ENCODE results near the gene HOXA3. TPM values are rescaled to one million over a fixed set of nuclear protein-coding genes. Genes with fewer than 3 reads are reported as not detected.

The HOXA3 gene
- total RNA-seq, 1 experiment from 2014 or later: not detected

GRCh38 chr7:27137640-27138315 is 14.6 kb downstream of the HOXA3 start (continued):
- TF ChIP-seq ATF2 (CRISPR knock-in tag; IDR thresholded peaks at IDR 0.05; ENCODE audit: borderline replicate concordance, low read depth): no peak
- no peak for TF ChIP-seq ZNF423 (CRISPR knock-in tag; IDR thresholded peaks at IDR 0.05)
- TF ChIP-seq ZBTB43 (CRISPR knock-in tag; IDR thresholded peaks at IDR 0.05): no peak
- no peak for TF ChIP-seq JUN (CRISPR knock-in tag; IDR thresholded peaks at IDR 0.05)
- no peak for TF ChIP-seq TEAD1 (CRISPR knock-in tag; IDR thresholded peaks at IDR 0.05)
- no peak for TF ChIP-seq IRF2 (CRISPR knock-in tag; IDR thresholded peaks at IDR 0.05; ENCODE audit: borderline replicate concordance, low read depth)

DNA sequence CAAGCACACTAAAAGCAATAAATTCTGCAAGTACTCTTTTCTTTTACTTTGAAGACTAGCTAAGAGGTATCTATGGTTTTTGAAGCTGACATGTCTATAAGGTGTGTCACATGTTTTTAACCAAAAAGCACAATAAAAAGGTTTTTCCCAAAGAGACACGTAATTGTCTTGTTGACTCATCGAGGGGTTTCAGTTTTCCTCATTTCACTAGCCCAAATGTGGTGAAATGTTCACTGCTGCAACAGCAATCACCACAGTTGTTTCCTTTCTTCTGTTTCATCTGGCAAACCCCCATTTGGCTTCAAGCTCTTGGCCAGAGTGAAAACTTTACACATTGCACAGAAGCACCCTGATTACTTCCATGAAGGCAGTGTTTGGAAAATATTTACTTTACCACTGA is 18.0 kb downstream of the HOXA3 start:
- Mint-ChIP-seq H3K9me3 (no peaks in the 10 kb centered on the region), H3K27ac (no peak overlapping the region), H3K4me3 (no peak overlapping the region), H3K27me3 (ENCODE audit: low read depth) (peaks cover 96% of the 10 kb centered on the region), H3K36me3 (no peaks in the 10 kb centered on the region; the same call in 1 of the 2 replicates), H3K4me1 (peaks cover 13% of the 10 kb centered on the region; the same call in 1 of the 2 replicates)
- TF ChIP-seq ATF3 (CRISPR knock-in tag; conservative IDR thresholded peaks at IDR 0.05) (no peak), ZNF138 (CRISPR knock-in tag; conservative IDR thresholded peaks at IDR 0.05) (no peak), ZNF425 (CRISPR knock-in tag; conservative IDR thresholded peaks at IDR 0.05) (no peak), ZNF396 (CRISPR knock-in tag; IDR thresholded peaks at IDR 0.05; ENCODE audit: borderline replicate concordance) (no peak)
- TF ChIP-seq, protein P1, sequence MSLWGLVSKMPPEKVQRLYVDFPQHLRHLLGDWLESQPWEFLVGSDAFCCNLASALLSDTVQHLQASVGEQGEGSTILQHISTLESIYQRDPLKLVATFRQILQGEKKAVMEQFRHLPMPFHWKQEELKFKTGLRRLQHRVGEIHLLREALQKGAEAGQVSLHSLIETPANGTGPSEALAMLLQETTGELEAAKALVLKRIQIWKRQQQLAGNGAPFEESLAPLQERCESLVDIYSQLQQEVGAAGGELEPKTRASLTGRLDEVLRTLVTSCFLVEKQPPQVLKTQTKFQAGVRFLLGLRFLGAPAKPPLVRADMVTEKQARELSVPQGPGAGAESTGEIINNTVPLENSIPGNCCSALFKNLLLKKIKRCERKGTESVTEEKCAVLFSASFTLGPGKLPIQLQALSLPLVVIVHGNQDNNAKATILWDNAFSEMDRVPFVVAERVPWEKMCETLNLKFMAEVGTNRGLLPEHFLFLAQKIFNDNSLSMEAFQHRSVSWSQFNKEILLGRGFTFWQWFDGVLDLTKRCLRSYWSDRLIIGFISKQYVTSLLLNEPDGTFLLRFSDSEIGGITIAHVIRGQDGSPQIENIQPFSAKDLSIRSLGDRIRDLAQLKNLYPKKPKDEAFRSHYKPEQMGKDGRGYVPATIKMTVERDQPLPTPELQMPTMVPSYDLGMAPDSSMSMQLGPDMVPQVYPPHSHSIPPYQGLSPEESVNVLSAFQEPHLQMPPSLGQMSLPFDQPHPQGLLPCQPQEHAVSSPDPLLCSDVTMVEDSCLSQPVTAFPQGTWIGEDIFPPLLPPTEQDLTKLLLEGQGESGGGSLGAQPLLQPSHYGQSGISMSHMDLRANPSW (CRISPR knock-in tag; conservative IDR thresholded peaks at IDR 0.05; ENCODE audit: low read depth): no peak
- TF ChIP-seq, protein P2, sequence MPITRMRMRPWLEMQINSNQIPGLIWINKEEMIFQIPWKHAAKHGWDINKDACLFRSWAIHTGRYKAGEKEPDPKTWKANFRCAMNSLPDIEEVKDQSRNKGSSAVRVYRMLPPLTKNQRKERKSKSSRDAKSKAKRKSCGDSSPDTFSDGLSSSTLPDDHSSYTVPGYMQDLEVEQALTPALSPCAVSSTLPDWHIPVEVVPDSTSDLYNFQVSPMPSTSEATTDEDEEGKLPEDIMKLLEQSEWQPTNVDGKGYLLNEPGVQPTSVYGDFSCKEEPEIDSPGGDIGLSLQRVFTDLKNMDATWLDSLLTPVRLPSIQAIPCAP (CRISPR knock-in tag; IDR thresholded peaks at IDR 0.05): no peak
- CTCF ChIA-PET: interaction anchor here (1.0 to 1.7 kb wide), 2 partner anchors 9 to 27 kb away, joined by 4 to 6 read pairs; partner anchors contain the start of gene HOXA5
- POLR2A ChIA-PET: no interaction called here
- no peak for ATAC-seq
- DNase-seq (ENCODE audit: low spot score): no peak

Data from WTC11 (cell line).